Heart left ventricle (tissue), 16 donors: ENCODE data around the gene MATN1. TPM values are rescaled to one million over a fixed set of nuclear protein-coding genes. Genes with fewer than 3 reads are reported as not detected.

Experiments used
- ATAC-seq, 4 donors: fragments of 200-7000 bp; cut with Tn5 transposase; one replicate each; pipeline ENCODE4 v1.9.1; 2020 to 2022; ENCODE audit warnings: moderate library complexity in 4 of 4, mild to moderate bottlenecking in 3 of 4, moderate number of reproducible peaks in 1 of 4
- DNase-seq, 5 donors: peaks; one replicate each; pipeline ENCODE4 v3.0.0-alpha.2; 2020
- H3K27ac ChIP-seq, 12 donors: fragments of 200-600 bp; sonication (generic) in 4 of 12; one replicate each; pipeline versions ENCODE4 v1.5.0 to v1.8.0; 2016 to 2022; ENCODE audit warnings: mild to moderate bottlenecking in 2 of 12
- H3K27me3 ChIP-seq, 9 donors: fragments of 200-600 bp; sonication (generic) in 2 of 9; one replicate each; pipeline versions ENCODE4 v1.5.1 to v1.8.0; 2016 to 2022; ENCODE audit warnings: mild to moderate bottlenecking in 3 of 9
- H3K36me3 ChIP-seq, 9 donors: fragments of 200-600 bp; sonication (generic) in 2 of 9; one replicate each; pipeline versions ENCODE4 v1.5.0 to v1.8.0; 2018 to 2022; ENCODE audit warnings: mild to moderate bottlenecking in 2 of 9
- H3K4me1 ChIP-seq, 12 donors: fragments of 200-600 bp; sonication (generic) in 4 of 12; one replicate each; pipeline versions ENCODE4 v1.5.0 to v1.8.0; 2016 to 2022; ENCODE audit warnings: mild to moderate bottlenecking in 3 of 12
- H3K4me3 ChIP-seq, 12 donors: fragments of 200-600 bp; sonication (generic) in 4 of 12; one replicate each; pipeline versions ENCODE4 v1.5.0 to v1.8.0; 2017 to 2022; ENCODE audit warnings: mild to moderate bottlenecking in 9 of 12, moderate library complexity in 4 of 12
- H3K9me3 ChIP-seq, 12 donors: fragments of 200-600 bp; sonication (generic) in 4 of 12; one replicate each; pipeline versions ENCODE4 v1.5.0 to v1.8.0; 2016 to 2022; ENCODE audit warnings: mild to moderate bottlenecking in 1 of 12
- CTCF ChIP-seq, 12 donors: fragments of 200-600 bp; sonication (generic) in 4 of 12; IDR thresholded peaks; one replicate each; pipeline versions ENCODE4 v1.5.0 to v1.8.0; 2018 to 2022; ENCODE audit warnings: antibody characterized with exemption in 12 of 12, mild to moderate bottlenecking in 5 of 12
- POLR2A ChIP-seq, 2 donors: fragments of 450-650 bp; IDR thresholded peaks; one replicate each; pipeline ENCODE4 v1.6.1; 2017; ENCODE audit warnings: antibody characterized with exemption in 2 of 2, mild to moderate bottlenecking in 2 of 2, moderate library complexity in 2 of 2
- whole genome bisulfite sequencing, 4 donors: extraction: QIAGEN DNeasy Blood & Tissue Kit in 2 of 4; methylation state at CpG; one replicate each; pipeline versions ENCODE4 v1.1.5 to v1.1.7; 2013 to 2018; 5-methylcytosine and 5-hydroxymethylcytosine counted together
- intact Hi-C, 10 donors: fragments of 100-400 bp; cut with DNase I; formaldehyde crosslinking; loops; one replicate each; pipeline versions ENCODE4 v1.11.1 to v1.14.2; 2022
- polyA plus RNA-seq, 2 donors: library from polyadenylated mRNA; stranded (reverse); fragments of 200-250 nt; gene quantifications; one replicate each; pipeline ENCODE4 v1.2.3, GENCODE V29; 2013
- total RNA-seq, 9 donors: library from RNA; depleted of rRNA in 2 of 9; stranded (reverse); fragments of >200 nt in 2 of 9; fragmentation: NEBNext Ultra II Directional in 3 of 9; extraction: Animal tissue kit (Norgen Biotek cat#: 25700) in 3 of 9; gene quantifications; one replicate each; pipeline versions ENCODE4 v1.1.0 to v1.2.4, GENCODE V29; 2016 to 2023
- donor health status: ischemic (EF 13 %, LVEDD 7.1; RV severe dilation, severe dysfunction).
- donor health status: healthy with polysubstance abuse.
- donor health status: DM: no; HTN: yes; CAD: no.
- donor health status: DM: no; HTN: no; CAD: no.
- donor health status: ischemic (EF 25% LVEDD 6.9; RV normal size, moderate dysfunction).
- donor health status: ischemic (EF 25% LVEDD 5.7; RV mildly dilated, moderate dysfunction).
- donor health status: healthy.
- donor health status: DM: yes; HTN: yes; CAD: no.
- donor health status: ischemic (EF 35%, LVEDD 5.7; RV mildly dilated, moderate dysfunction).
- donor health status: nonischemic (EF 11% LVEDD 7.7; RV severe dilation, severe dysfunction).
- donor health status: DM: yes; HTN: yes; CAD: no.
- donor health status: PGD.
- donor health status: ischemic (EF 29% LVEDD 5.4; RV normal size, mild dysfunction).
- donor health status: nonischemic (EF 23%, LVEDD 6.1; RV moderate dilation, normal function).

MATN1 gene
- total and polyA plus RNA-seq, 11 donors: 0.67 TPM; not detected in 10

- no peak overlapping the region for H3K27ac ChIP-seq
- peaks cover 0 to 8% (median 0%) of the 10 kb centered on the region in 12 donors for H3K9me3 ChIP-seq
- intact Hi-C loops: loop anchor here in 1 of 10 donors (5.0 kb wide), 1 partner anchor 159 kb away; no protein-coding TSS in a partner anchor
- H3K4me3 ChIP-seq: no peak overlapping the region
- ATAC-seq (no peak), DNase-seq (no peak)
- 59 to 72% (median 60%) methylated on average over 7 of the region's 7 CpGs for WGBS, 4 donors
- TF ChIP-seq POLR2A (IDR thresholded peaks at IDR 0.05): no peak
- no peak for TF ChIP-seq CTCF (IDR thresholded peaks at IDR 0.05)
- peaks cover 0 to 15% (median 0%) of the 10 kb centered on the region in 12 donors for H3K4me1 ChIP-seq
- no peaks in the 10 kb centered on the region for H3K36me3 ChIP-seq
- peaks cover 10 to 69% (median 18%) of the 10 kb centered on the region in 9 donors for H3K27me3 ChIP-seq
Observed at GRCh38 chr1:30680879-30681278, 42.5 kb downstream of the MATN1 start.

- H3K36me3 ChIP-seq: no peaks in the 10 kb centered on the region
- peaks cover 10 to 65% (median 18%) of the 10 kb centered on the region in 9 donors for H3K27me3 ChIP-seq
- intact Hi-C loops: loop anchor here in 1 of 10 donors (5.0 kb wide), 1 partner anchor 158 kb away; no protein-coding TSS in a partner anchor
- ATAC-seq (peak in 1 of 4 donors; percentile 29), DNase-seq (peak in 1 of 5 donors; percentile 47)
- H3K27ac ChIP-seq: peak overlapping the region in 1 of 12 donors; percentile 18
- H3K4me1 ChIP-seq: peaks cover 0 to 12% (median 0%) of the 10 kb centered on the region in 12 donors
- H3K4me3 ChIP-seq: no peak overlapping the region
- peaks cover 0 to 10% (median 0%) of the 10 kb centered on the region in 12 donors for H3K9me3 ChIP-seq
- 67 to 87% (median 74%) methylated on average over 5 to 7 of the region's 7 CpGs for WGBS, 4 donors
- TF ChIP-seq CTCF (IDR thresholded peaks at IDR 0.05) (no peak), POLR2A (IDR thresholded peaks at IDR 0.05) (no peak)
Observed at GRCh38 chr1:30680429-30680828, 43.0 kb downstream of the MATN1 start.

- intact Hi-C loops: loop anchor here in 1 of 10 donors (5.0 kb wide), 1 partner anchor 158 kb away; no protein-coding TSS in a partner anchor
- Histone ChIP-seq H3K4me3 (no peak overlapping the region), H3K36me3 (no peaks in the 10 kb centered on the region), H3K4me1 (peaks cover 0 to 7% (median 0%) of the 10 kb centered on the region in 12 donors), H3K27ac (peak overlapping the region in 1 of 12 donors; percentile 18), H3K9me3 (peaks cover 0 to 10% (median 0%) of the 10 kb centered on the region in 12 donors), H3K27me3 (peaks cover 6 to 60% (median 15%) of the 10 kb centered on the region in 9 donors)
- ATAC-seq: no peak
- 65 to 93% (median 84%) methylated on average over 2 of the region's 2 CpGs for WGBS, 4 donors
- no peak for TF ChIP-seq CTCF (IDR thresholded peaks at IDR 0.05)
- no peak for TF ChIP-seq POLR2A (IDR thresholded peaks at IDR 0.05)
- no peak for DNase-seq
Observed at GRCh38 chr1:30679976-30680305, 43.4 kb downstream of the MATN1 start.

- H3K36me3 ChIP-seq: no peaks in the 10 kb centered on the region
- TF ChIP-seq CTCF (IDR thresholded peaks at IDR 0.05) (no peak), POLR2A (IDR thresholded peaks at IDR 0.05) (no peak)
- ATAC-seq: no peak
- DNase-seq: peak in 1 of 5 donors; percentile 22
- H3K27ac ChIP-seq: peak overlapping the region in 1 of 12 donors; percentile 18
- 76 to 95% (median 88%) methylated on average over 2 of the region's 2 CpGs for WGBS, 4 donors
- intact Hi-C loops: no loop called here
- peaks cover under 1 to 54% (median 10%) of the 10 kb centered on the region in 9 donors for H3K27me3 ChIP-seq
- peaks cover 0 to 10% (median 0%) of the 10 kb centered on the region in 12 donors for H3K9me3 ChIP-seq
- no peak overlapping the region for H3K4me3 ChIP-seq
- H3K4me1 ChIP-seq: peaks cover 0 to 7% (median 0%) of the 10 kb centered on the region in 12 donors
Observed at GRCh38 chr1:30679201-30679975, 44.0 kb downstream of the MATN1 start.
